ENCODE results near the gene LSM14A.

GRCh38 chr19:34241513-34242337 lies 69.4 kb downstream of the LSM14A start:
- no peak for TF ChIP-seq TCF12 (IDR thresholded peaks at IDR 0.05; ENCODE audit: low read depth)
- no peak for TF ChIP-seq ZBTB7A (IDR thresholded peaks at IDR 0.05; ENCODE audit: low read depth)
- no peak for TF ChIP-seq NFIC (IDR thresholded peaks at IDR 0.05)
- no peak for TF ChIP-seq TEAD4 (IDR thresholded peaks at IDR 0.05)
- TF ChIP-seq MAX (IDR thresholded peaks at IDR 0.05), result no peak; the same call in 1 of the 2 replicates
- TF ChIP-seq TAF1 (IDR thresholded peaks at IDR 0.05; ENCODE audit: low read depth), result no peak
- no peak for TF ChIP-seq YY1 (IDR thresholded peaks at IDR 0.05; ENCODE audit: low read depth)
- no peak for TF ChIP-seq CEBPB (IDR thresholded peaks at IDR 0.05)
- no peak for TF ChIP-seq CREB1 (IDR thresholded peaks at IDR 0.05; ENCODE audit: low read depth)
- no peak for TF ChIP-seq EP300 (IDR thresholded peaks at IDR 0.05; ENCODE audit: borderline replicate concordance)
- TF ChIP-seq EGR1 (IDR thresholded peaks at IDR 0.05), result no peak
